Activated T-cell treated with anti-CD3 and anti-CD28 coated beads, Interleukin-2, amount 50 U/mL, for 24 hours (primary cell): ENCODE measurements around the gene RFC2.
A peak's percentile ranks its signal among the peaks of the same experiment; 100 is the strongest.
"Not testable (repeated sequence)": the region's sequence is repeated elsewhere in the genome, so short reads cannot be mapped to it uniquely, and the experiment has no call there.

Experiments
- DNase-seq: peaks from one replicate; pipeline ENCODE4 v3.0.0-alpha.2; 2020
- H3K27ac Mint-ChIP-seq: 2 replicates; pipeline ENCODE4 v1.8.0; 2020; ENCODE audit warnings: mild to moderate bottlenecking, mixed read lengths
- H3K27me3 Mint-ChIP-seq: 2 replicates; pipeline ENCODE4 v1.8.0; 2020; ENCODE audit warnings: mixed read lengths
- H3K36me3 Mint-ChIP-seq: 2 replicates; pipeline ENCODE4 v1.8.0; 2020; ENCODE audit warnings: low read depth, mixed read lengths
- H3K4me1 Mint-ChIP-seq: 2 replicates; pipeline ENCODE4 v1.8.0; 2020; ENCODE audit warnings: low read depth, mixed read lengths
- H3K4me3 Mint-ChIP-seq: 2 replicates; pipeline ENCODE4 v1.8.0; 2020; ENCODE audit warnings: mild to moderate bottlenecking, moderate library complexity, mixed read lengths
- H3K9me3 Mint-ChIP-seq: 2 replicates; pipeline ENCODE4 v1.8.0; 2020; ENCODE audit warnings: mixed read lengths

RFC2 gene

GRCh38 chr7:74221713-74222112, 32.5 kb downstream of the RFC2 start:
- Mint-ChIP-seq H3K27ac (no peak overlapping the region), H3K4me1 (peaks cover 13% of the 10 kb centered on the region), H3K9me3 (no peaks in the 10 kb centered on the region), H3K27me3 (no peaks in the 10 kb centered on the region), H3K4me3 (no peak overlapping the region), H3K36me3 (peaks cover 32% of the 10 kb centered on the region)
- DNase-seq, result no peak

DNA sequence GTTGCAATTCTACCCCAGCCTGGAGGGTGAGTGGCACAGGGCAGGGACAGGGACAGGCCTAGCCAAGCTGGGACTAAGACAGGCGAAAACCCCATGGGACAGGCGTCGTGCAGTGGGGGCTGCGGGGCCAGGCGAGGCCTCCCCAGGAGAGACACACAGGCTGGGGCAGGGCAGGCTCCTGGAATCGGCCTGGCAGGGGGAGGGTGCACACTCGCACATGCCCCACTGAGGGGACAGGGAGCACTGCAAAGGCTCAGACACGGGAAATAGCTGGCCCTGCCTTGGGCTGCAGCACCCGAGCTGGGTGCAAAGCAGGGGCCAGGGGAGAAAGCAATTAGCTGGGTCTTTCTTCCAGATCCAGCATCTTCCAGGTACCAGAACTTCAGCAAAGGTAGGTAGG, 34.0 kb downstream of the RFC2 start:
- H3K4me1 Mint-ChIP-seq, result peaks cover 15% of the 10 kb centered on the region
- H3K9me3 Mint-ChIP-seq, result no peaks in the 10 kb centered on the region
- H3K36me3 Mint-ChIP-seq, result peaks cover 20% of the 10 kb centered on the region
- H3K4me3 Mint-ChIP-seq, result no peak overlapping the region
- no peak for DNase-seq
- no peak overlapping the region for H3K27ac Mint-ChIP-seq
- no peaks in the 10 kb centered on the region for H3K27me3 Mint-ChIP-seq

GRCh38 chr7:74219416-74219815, 34.8 kb downstream of the RFC2 start:
- H3K27ac Mint-ChIP-seq, result no peak overlapping the region
- H3K36me3 Mint-ChIP-seq, result peaks cover 11% of the 10 kb centered on the region
- H3K27me3 Mint-ChIP-seq, result no peaks in the 10 kb centered on the region
- DNase-seq, result no peak
- H3K4me3 Mint-ChIP-seq, result no peak overlapping the region
- peaks cover 15% of the 10 kb centered on the region for H3K4me1 Mint-ChIP-seq
- H3K9me3 Mint-ChIP-seq, result no peaks in the 10 kb centered on the region

- Mint-ChIP-seq H3K9me3 (no peaks in the 10 kb centered on the region), H3K4me3 (no peak overlapping the region), H3K27ac (no peak overlapping the region), H3K36me3 (peaks cover 3% of the 10 kb centered on the region), H3K4me1 (peaks cover 15% of the 10 kb centered on the region), H3K27me3 (no peaks in the 10 kb centered on the region)
- DNase-seq, result no peak
Observed at GRCh38 chr7:74218343-74218698, 35.9 kb downstream of the RFC2 start.

DNA sequence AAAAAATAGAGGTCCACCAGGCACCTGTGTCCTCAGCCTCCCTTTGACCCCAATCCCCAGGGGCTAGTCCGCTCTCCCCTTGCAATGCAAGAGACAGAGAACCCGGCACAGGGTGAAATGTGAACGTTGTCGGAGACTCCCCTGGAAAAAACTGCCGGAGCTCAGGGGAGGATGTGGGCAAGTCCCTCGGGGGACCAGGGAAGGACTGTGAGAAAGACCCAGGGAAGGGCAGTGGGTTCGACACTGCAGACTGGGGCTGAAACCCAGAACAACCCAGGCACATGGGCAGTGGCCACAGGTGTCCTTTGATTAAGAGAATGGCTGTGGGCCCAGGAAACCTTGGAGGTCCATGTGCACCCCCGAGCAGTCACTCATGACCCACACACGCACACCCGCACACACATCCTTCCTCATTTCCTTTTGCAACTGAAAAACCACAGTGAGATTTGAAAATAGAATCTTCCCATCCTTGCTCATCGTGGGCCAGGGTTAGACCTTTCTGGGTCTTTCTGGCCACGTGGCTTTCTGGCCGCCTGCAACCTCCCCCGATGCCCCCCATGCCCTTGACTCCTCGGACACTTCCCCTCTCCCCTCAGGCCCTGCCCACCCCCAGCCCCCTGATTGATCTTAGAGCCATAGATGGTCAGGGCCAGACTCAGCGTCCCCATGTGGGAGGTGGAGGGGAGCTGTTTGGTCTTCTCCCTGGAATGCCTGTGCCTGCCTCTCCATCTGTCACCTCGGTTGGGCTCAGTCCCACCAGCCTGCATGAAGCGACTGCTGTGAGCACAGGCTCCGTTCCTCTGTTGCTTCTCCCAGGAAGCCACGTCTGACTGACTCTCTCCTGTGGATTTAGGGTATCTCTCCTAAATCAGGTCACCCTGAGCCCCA, 36.5 kb downstream of the RFC2 start:
- H3K9me3 Mint-ChIP-seq, result no peaks in the 10 kb centered on the region
- no peak for DNase-seq
- H3K27ac Mint-ChIP-seq, result no peak overlapping the region
- no peak overlapping the region for H3K4me3 Mint-ChIP-seq
- no peaks in the 10 kb centered on the region for H3K36me3 Mint-ChIP-seq
- H3K27me3 Mint-ChIP-seq, result no peaks in the 10 kb centered on the region
- peaks cover 15% of the 10 kb centered on the region for H3K4me1 Mint-ChIP-seq

GRCh38 chr7:74216361-74216761, 37.8 kb downstream of the RFC2 start:
- no peak for DNase-seq
- no peaks in the 10 kb centered on the region for H3K36me3 Mint-ChIP-seq
- H3K9me3 Mint-ChIP-seq, result no peaks in the 10 kb centered on the region

DNA sequence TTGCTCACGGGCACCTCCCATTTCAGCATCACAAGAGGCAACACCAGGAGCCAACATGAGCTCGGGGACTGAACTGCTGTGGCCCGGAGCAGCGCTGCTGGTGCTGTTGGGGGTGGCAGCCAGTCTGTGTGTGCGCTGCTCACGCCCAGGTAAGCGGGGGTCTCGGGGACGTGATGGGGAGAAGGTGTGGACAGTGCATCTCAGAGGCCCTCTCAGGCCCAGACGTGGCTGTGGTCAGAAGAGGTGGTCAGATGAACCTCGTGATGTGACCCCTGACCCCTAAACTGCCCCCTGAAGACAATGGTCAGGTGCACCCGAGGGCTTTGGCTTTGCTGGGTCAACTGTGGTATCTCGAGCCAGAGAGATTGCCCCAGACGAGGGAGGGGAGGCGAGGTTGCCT, 38.3 kb downstream of the RFC2 start:
- H3K4me1 Mint-ChIP-seq, result peaks cover 15% of the 10 kb centered on the region
- no peak overlapping the region for H3K27ac Mint-ChIP-seq

More at GRCh38 chr7:74216361-74216761, 37.8 kb downstream of the RFC2 start:
- Mint-ChIP-seq H3K4me1 (peaks cover 15% of the 10 kb centered on the region), H3K4me3 (no peak overlapping the region), H3K27ac (no peak overlapping the region), H3K27me3 (no peaks in the 10 kb centered on the region)

DNA sequence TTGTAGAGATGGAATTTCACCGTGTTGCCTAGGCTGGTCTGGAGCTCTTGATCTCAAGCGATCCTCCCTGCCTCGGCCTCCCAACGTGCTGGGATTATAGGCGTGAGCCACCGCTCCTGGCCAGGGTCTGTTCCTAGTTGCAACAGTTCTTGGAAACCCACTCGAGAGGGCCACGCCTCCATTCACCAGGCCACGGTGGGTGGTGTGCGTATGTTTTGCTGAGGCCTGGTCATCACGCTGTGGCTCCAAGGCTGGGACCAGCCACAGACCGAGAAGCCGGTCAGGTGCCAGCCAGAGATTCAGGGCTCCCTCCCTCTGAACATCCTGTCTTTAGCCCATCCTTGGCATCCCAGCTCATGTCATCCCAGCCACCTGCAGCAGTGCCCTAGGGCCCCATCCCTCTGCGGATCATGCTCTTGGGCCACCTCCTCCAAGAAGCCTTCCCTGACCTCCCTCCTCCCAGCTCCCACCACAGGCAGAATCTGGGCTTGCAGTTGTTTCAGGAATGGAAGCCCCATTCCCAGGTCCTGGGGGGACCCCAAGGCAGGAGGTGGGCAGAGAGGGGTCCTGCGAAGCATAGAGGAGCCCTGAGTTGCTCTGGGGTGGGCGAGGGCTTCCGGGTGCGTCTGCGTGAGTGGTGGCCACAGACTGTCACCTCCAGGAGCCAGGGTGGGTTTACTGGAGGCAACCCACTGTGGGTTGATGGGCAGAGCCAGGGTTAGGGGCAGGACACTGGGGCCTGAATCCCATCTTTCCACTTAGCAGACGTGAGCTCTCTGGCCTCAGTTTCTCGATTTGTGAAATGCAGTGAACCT, 39.2 kb downstream of the RFC2 start:
- peaks cover 16% of the 10 kb centered on the region for H3K4me1 Mint-ChIP-seq

More for the DNA sequence above, 38.3 kb downstream of the RFC2 start:
- Mint-ChIP-seq H3K9me3 (no peaks in the 10 kb centered on the region), H3K36me3 (no peaks in the 10 kb centered on the region), H3K4me3 (no peak overlapping the region), H3K27me3 (no peaks in the 10 kb centered on the region)
- no peak for DNase-seq

DNA sequence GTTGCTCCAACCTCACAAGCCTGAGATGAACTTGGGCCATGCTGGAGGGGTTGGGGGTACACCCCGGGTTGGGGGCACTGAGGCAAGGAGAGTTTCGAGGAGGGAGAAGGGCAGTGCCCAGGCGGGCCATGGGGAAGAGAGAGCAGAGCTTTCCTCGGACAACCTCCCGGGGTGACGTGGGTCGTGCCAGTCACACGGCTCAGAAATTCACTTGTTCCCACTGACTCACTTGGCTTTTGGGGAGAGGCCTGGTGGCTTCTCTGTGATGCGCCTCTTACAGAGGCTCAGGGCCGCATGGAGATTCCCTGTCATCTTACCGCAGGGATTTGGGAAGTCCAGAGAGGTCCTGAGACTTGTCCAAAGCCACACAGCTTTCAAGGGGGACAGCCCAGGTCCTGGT, 41.5 kb downstream of the RFC2 start:
- no peaks in the 10 kb centered on the region for H3K27me3 Mint-ChIP-seq
- no peak overlapping the region for H3K4me3 Mint-ChIP-seq
- no peak for DNase-seq
- H3K9me3 Mint-ChIP-seq, result no peaks in the 10 kb centered on the region
- no peak overlapping the region for H3K27ac Mint-ChIP-seq
- H3K4me1 Mint-ChIP-seq, result peaks cover 14% of the 10 kb centered on the region
- no peaks in the 10 kb centered on the region for H3K36me3 Mint-ChIP-seq

More for the DNA sequence above, 39.2 kb downstream of the RFC2 start:
- Mint-ChIP-seq H3K4me3 (no peak overlapping the region), H3K9me3 (no peaks in the 10 kb centered on the region), H3K27me3 (no peaks in the 10 kb centered on the region), H3K36me3 (no peaks in the 10 kb centered on the region), H3K27ac (no peak overlapping the region)
- no peak for DNase-seq

GRCh38 chr7:74208241-74208640, 46.0 kb downstream of the RFC2 start:
- DNase-seq, H3K4me3 Mint-ChIP-seq, H3K9me3 Mint-ChIP-seq, H3K27me3 Mint-ChIP-seq, H3K36me3 Mint-ChIP-seq, H3K4me1 Mint-ChIP-seq, H3K27ac Mint-ChIP-seq: not testable (repeated sequence)

DNA sequence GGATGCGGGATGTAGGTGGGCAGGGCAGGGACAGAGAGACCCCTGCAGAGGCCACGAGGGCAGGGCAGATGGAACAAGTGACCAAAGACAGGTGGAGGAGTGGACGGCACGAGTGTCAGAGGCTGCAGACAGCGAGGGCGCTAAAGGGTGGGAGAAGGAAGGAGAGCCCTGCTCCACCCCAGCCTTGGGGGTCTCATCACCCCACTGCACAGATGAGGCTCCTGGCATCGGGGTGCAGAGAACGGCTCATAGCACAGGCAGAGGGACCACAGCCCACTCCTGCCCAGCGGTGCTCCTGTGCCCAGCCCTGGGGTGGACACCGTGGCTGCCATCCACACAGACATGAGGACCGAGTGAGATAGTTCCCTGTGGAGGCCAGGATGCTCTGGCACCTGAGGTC, 46.6 kb downstream of the RFC2 start:
- Mint-ChIP-seq H3K9me3 (no peaks in the 10 kb centered on the region), H3K36me3 (peaks cover 3% of the 10 kb centered on the region), H3K4me3 (no peak overlapping the region), H3K4me1 (peaks cover 13% of the 10 kb centered on the region), H3K27ac (no peak overlapping the region), H3K27me3 (no peaks in the 10 kb centered on the region)
- no peak for DNase-seq

DNA sequence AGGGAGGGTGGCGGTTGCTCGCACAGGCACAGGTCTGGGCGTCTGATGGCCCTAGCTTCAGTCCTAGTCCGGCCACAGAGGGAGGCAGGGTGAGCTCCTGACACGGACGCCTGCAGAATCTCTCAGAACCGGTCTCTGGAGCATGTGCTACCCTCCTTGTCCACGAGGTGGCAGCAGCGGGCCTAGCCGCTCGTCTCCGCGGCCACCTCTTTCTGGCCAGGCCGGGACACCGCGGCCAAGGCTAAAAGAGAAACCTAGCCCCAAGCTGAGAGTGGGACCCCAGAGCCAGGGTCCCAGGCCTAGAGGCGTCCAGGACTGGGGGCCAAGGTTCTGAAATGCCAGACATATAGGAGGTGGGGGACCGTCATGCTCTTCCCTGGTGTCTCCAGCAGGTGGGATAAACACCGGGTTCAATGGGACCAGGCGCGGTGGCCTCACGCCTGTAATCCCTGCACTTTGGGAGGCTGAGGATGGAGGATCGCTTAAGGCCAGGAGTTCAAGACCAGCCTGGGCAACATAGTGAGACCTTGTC, 47.5 kb downstream of the RFC2 start:
- Mint-ChIP-seq H3K4me1 (peaks cover 14% of the 10 kb centered on the region), H3K27me3 (no peaks in the 10 kb centered on the region), H3K27ac (no peak overlapping the region), H3K4me3 (no peak overlapping the region), H3K9me3 (no peaks in the 10 kb centered on the region), H3K36me3 (peaks cover 5% of the 10 kb centered on the region)
- DNase-seq, result peak; percentile 90

DNA sequence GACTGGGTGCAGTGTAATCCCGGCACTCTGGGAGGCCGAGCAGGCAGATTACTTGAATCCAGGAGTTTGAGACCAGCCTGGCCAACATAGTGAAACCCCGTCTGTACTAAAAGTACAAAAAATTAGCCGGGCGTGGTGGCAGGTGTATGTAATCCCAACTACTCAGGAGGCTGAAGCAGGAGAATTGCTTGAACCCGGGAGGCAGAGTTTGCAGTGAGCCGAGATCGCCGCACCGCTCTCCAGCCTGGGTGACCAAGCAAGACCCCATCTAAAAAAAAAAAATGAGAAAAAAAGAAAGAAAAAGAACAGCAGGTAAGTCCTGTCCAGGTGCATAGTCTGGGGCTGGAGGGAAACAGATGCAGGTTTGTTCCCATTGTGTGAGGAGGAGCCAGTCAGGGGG, 48.1 kb downstream of the RFC2 start:
- H3K27ac Mint-ChIP-seq, H3K4me3 Mint-ChIP-seq: not testable (repeated sequence)

GRCh38 chr7:74203956-74204618, 50.1 kb downstream of the RFC2 start:
- peaks cover 9% of the 10 kb centered on the region for H3K4me1 Mint-ChIP-seq
- no peaks in the 10 kb centered on the region for H3K27me3 Mint-ChIP-seq
- no peak for DNase-seq
- no peak overlapping the region for H3K4me3 Mint-ChIP-seq
- H3K27ac Mint-ChIP-seq, result no peak overlapping the region
- H3K9me3 Mint-ChIP-seq, result no peaks in the 10 kb centered on the region
- peaks cover 10% of the 10 kb centered on the region for H3K36me3 Mint-ChIP-seq

More for the DNA sequence above, 48.1 kb downstream of the RFC2 start:
- H3K27me3 Mint-ChIP-seq, H3K36me3 Mint-ChIP-seq, DNase-seq, H3K9me3 Mint-ChIP-seq: not testable (repeated sequence)
- peaks cover 14% of the 10 kb centered on the region for H3K4me1 Mint-ChIP-seq
